HepG2 (cell line): ENCODE results near the gene EVI5. TPM values are rescaled to one million over a fixed set of nuclear protein-coding genes. Genes with fewer than 3 reads are reported as not detected.

Source experiments
- AKNA ChIP-seq: sonication (generic); formaldehyde crosslinking; IDR thresholded peaks from 2 replicates; pipeline ENCODE4 v1.4.0; 2020; ENCODE audit warnings: missing genetic modification reagents, borderline replicate concordance
- MAFK ChIP-seq, 2 experiments: IDR thresholded peaks in 1 of 2; conservative IDR thresholded peaks in 1 of 2; 2 replicates each; pipeline ENCODE4 v1.6.1; 2011; ENCODE audit warnings: improper control_type of control experiment in 2 of 2, low read length in 2 of 2
- POGK ChIP-seq: sonication (generic); formaldehyde crosslinking; conservative IDR thresholded peaks from 2 replicates; pipeline ENCODE4 v1.8.0; 2022; ENCODE audit warnings: mild to moderate bottlenecking, moderate library complexity, missing genetic modification reagents
- SMYD3 ChIP-seq: sonication (generic); formaldehyde crosslinking; IDR thresholded peaks from 2 replicates; pipeline ENCODE4 v1.8.1; 2023; ENCODE audit warnings: mild to moderate bottlenecking, missing genetic modification reagents
- THAP9 ChIP-seq: sonication (generic); formaldehyde crosslinking; IDR thresholded peaks from 2 replicates; pipeline ENCODE4; 2020; ENCODE audit warnings: missing genetic modification reagents, mild to moderate bottlenecking, borderline replicate concordance
- ZBTB46 ChIP-seq: sonication (generic); formaldehyde crosslinking; IDR thresholded peaks from 2 replicates; pipeline ENCODE4 v1.4.0; 2020; ENCODE audit warnings: mild to moderate bottlenecking, missing genetic modification reagents, borderline replicate concordance
- ZBTB7A ChIP-seq: sonication (generic); formaldehyde crosslinking; IDR thresholded peaks from 2 replicates; pipeline ENCODE4 v1.8.0; 2022; ENCODE audit warnings: mild to moderate bottlenecking, missing genetic modification reagents
- ZNF350 ChIP-seq: sonication (generic); formaldehyde crosslinking; IDR thresholded peaks from 2 replicates; pipeline ENCODE4 v1.4.0; 2020; ENCODE audit warnings: mild to moderate bottlenecking, low read depth, missing genetic modification reagents, borderline replicate concordance
- ZNF562 ChIP-seq: sonication (generic); formaldehyde crosslinking; IDR thresholded peaks from 2 replicates; pipeline ENCODE4 v1.8.0; 2022; ENCODE audit warnings: missing genetic modification reagents, borderline replicate concordance
- ZNF574 ChIP-seq: sonication (generic); formaldehyde crosslinking; IDR thresholded peaks from 2 replicates; pipeline ENCODE4 v1.4.0; 2020; ENCODE audit warnings: missing genetic modification reagents
- polyA plus RNA-seq, 8 experiments: library from polyadenylated mRNA; depleted of rRNA in 3 of 8; stranded (reverse) in 7 of 8; unstranded in 1 of 8; fragments of >200 nt; fragmentation: Illumina TruSeq in 4 of 8; extraction: Trizol in 4 of 8; gene quantifications; 2 replicates each; pipeline versions ENCODE4 v1.2.1 to v1.2.3, GENCODE V29; 2011 to 2016; ENCODE audit warnings: low read depth in 4 of 8, missing spikeins in 1 of 8, mixed read lengths in 1 of 8; ENCODE audit not compliant: insufficient read depth in 1 of 8
- total RNA-seq, 5 experiments: library from RNA; depleted of rRNA; stranded (reverse); fragments of >200 nt; fragmentation: Illumina TruSeq; extraction: Trizol; gene quantifications; 2 replicates each; pipeline ENCODE4 v1.2.3, GENCODE V29; 2016; ENCODE audit warnings: low read depth in 1 of 5

The EVI5 gene
- total and polyA plus RNA-seq, 2 of the 13 experiments (the other 11 are each of a cell fraction or from before 2014, with no cell fraction given), result 4.0 to 12.6 TPM

- TF ChIP-seq AKNA (CRISPR knock-in tag), result no peak
- TF ChIP-seq ZNF350, result no peak; the same call in 1 of the 2 replicates
- no peak for TF ChIP-seq ZBTB7A (CRISPR knock-in tag)
- TF ChIP-seq THAP9 (CRISPR knock-in tag), result no peak; the same call in 1 of the 2 replicates
- TF ChIP-seq SMYD3 (CRISPR knock-in tag), result no peak; the same call in 1 of the 2 replicates
- peak; percentile 98 for TF ChIP-seq ZNF574 (CRISPR knock-in tag)
- TF ChIP-seq MAFK (conservative IDR thresholded peaks at IDR 0.05 in 1 of 2, IDR thresholded peaks at IDR 0.05 in 1 of 2; ENCODE audit: low read length in 2 of 2), result no peak
- no peak for TF ChIP-seq ZBTB46
- no peak for TF ChIP-seq ZNF562 (CRISPR knock-in tag)
- peak; percentile 55 for TF ChIP-seq POGK (CRISPR knock-in tag)
These were observed 299.3 kb downstream of the EVI5 start (continued) for GRCh38 chr1:92485381-92486250.
